ENCODE results near the gene EIF2B1. TPM values are rescaled to one million over a fixed set of nuclear protein-coding genes. Genes with fewer than 3 reads are reported as not detected.

The EIF2B1 gene
- total and polyA plus RNA-seq, 9 of the 15 experiments (the other 6 are each of a cell fraction or from before 2014, with no cell fraction given): 35.7 to 195 (median 67.8) TPM

GRCh38 chr12:123601602-123602489 is 31.6 kb downstream of the EIF2B1 start, which contains the start of gene DDX55 (continued):
- TF ChIP-seq CGGBP1 (CRISPR knock-in tag; IDR thresholded peaks at IDR 0.05) (peak; percentile 51; the same call in 1 of the 2 replicates), MYBL2 (IDR thresholded peaks at IDR 0.05; ENCODE audit: low read depth) (no peak), MYBL2 (CRISPR knock-in tag; IDR thresholded peaks at IDR 0.05; ENCODE audit: borderline replicate concordance) (no peak; the same call in 1 of the 2 replicates), HIVEP1 (CRISPR knock-in tag; IDR thresholded peaks at IDR 0.05) (no peak), MNT (conservative IDR thresholded peaks at IDR 0.05) (peak; percentile 92 to 98), RBM22 (IDR thresholded peaks at IDR 0.05; ENCODE audit: low read depth, low read length, poor library complexity, severe bottlenecking) (peak; percentile 95), ELF4 (CRISPR knock-in tag; IDR thresholded peaks at IDR 0.05) (peak; percentile 20; the same call in 1 of the 2 replicates), DLX4 (CRISPR knock-in tag; IDR thresholded peaks at IDR 0.05) (no peak), ZMIZ1 (IDR thresholded peaks at IDR 0.05; ENCODE audit: low read depth in 2 of 2, low read length in 2 of 2) (0 out of 4 replicates have a peak, but pooled peaks of 1 of the 2 experiments have one; percentile 45), NCOA6 (IDR thresholded peaks at IDR 0.05) (no peak), FOSL1 (tag; conservative IDR thresholded peaks at IDR 0.05) (peak; percentile 46; the same call in 1 of the 2 replicates), THRA (IDR thresholded peaks at IDR 0.05) (no peak), BRF2 (IDR thresholded peaks at IDR 0.05; ENCODE audit: borderline replicate concordance, insufficient read depth, insufficient read length) (no peak), PHF8 (IDR thresholded peaks at IDR 0.05; ENCODE audit: borderline replicate concordance, low read length) (peak; percentile 94), SRSF7 (optimal IDR thresholded peaks at IDR 0.05; ENCODE audit: low read depth, low read length) (peak; percentile 46), RBBP5 (IDR thresholded peaks at IDR 0.05; ENCODE audit: borderline replicate concordance, insufficient read depth, low read length, poor library complexity, severe bottlenecking) (peak; percentile 100), HEY1 (CRISPR knock-in tag; IDR thresholded peaks at IDR 0.05; ENCODE audit: borderline replicate concordance) (0 out of 2 replicates have a peak, but pooled peaks have one; percentile 68)
